WTC11 (cell line): ENCODE results near the gene B3GNT9. TPM values are rescaled to one million over a fixed set of nuclear protein-coding genes. Genes with fewer than 3 reads are reported as not detected.

ENCODE experiments used
- ARID4B ChIP-seq: sonication (generic); formaldehyde crosslinking; IDR thresholded peaks from 2 replicates; pipeline ENCODE4 v1.8.0; 2023; ENCODE audit warnings: missing genetic modification reagents, mild to moderate bottlenecking, borderline replicate concordance
- ATF3 ChIP-seq: sonication (generic); formaldehyde crosslinking; conservative IDR thresholded peaks from 2 replicates; pipeline ENCODE4 v1.8.1; 2022; ENCODE audit warnings: mild to moderate bottlenecking, missing genetic modification reagents
- CBFB ChIP-seq: sonication (generic); formaldehyde crosslinking; IDR thresholded peaks from 2 replicates; pipeline ENCODE4 v1.8.1; 2022; ENCODE audit warnings: mild to moderate bottlenecking, low read depth, missing genetic modification reagents
- CREB1 ChIP-seq: sonication (generic); formaldehyde crosslinking; IDR thresholded peaks from 2 replicates; pipeline ENCODE4 v1.8.0; 2023; ENCODE audit warnings: mild to moderate bottlenecking, missing genetic modification reagents
- ERG ChIP-seq: fragments of 250-450 bp; sonication (Bioruptor Pico); IDR thresholded peaks from 2 replicates; pipeline ENCODE4 v1.8.0; 2021; ENCODE audit warnings: mild to moderate bottlenecking
- ESRRA ChIP-seq: sonication (generic); formaldehyde crosslinking; IDR thresholded peaks from 2 replicates; pipeline ENCODE4 v1.8.1; 2022; ENCODE audit warnings: mild to moderate bottlenecking, missing genetic modification reagents, borderline replicate concordance
- FOXK1 ChIP-seq: sonication (generic); formaldehyde crosslinking; IDR thresholded peaks from 2 replicates; pipeline ENCODE4 v1.8.0; 2022; ENCODE audit warnings: mild to moderate bottlenecking, moderate library complexity, missing genetic modification reagents
- JUN ChIP-seq: sonication (generic); formaldehyde crosslinking; IDR thresholded peaks from 2 replicates; pipeline ENCODE4 v1.8.0; 2023; ENCODE audit warnings: mild to moderate bottlenecking, missing genetic modification reagents
- MAX ChIP-seq: sonication (generic); formaldehyde crosslinking; IDR thresholded peaks from 2 replicates; pipeline ENCODE4 v1.8.0; 2022; ENCODE audit warnings: mild to moderate bottlenecking, missing genetic modification reagents
- MLX ChIP-seq: sonication (generic); formaldehyde crosslinking; IDR thresholded peaks from 2 replicates; pipeline ENCODE4 v1.8.1; 2023; ENCODE audit warnings: mild to moderate bottlenecking, missing genetic modification reagents, moderate library complexity
- MYBL2 ChIP-seq: sonication (generic); formaldehyde crosslinking; IDR thresholded peaks from 2 replicates; pipeline ENCODE4 v1.8.1; 2023; ENCODE audit warnings: mild to moderate bottlenecking, moderate library complexity, missing genetic modification reagents
- NR3C1 ChIP-seq: sonication (generic); formaldehyde crosslinking; conservative IDR thresholded peaks from 2 replicates; pipeline ENCODE4 v1.8.1; 2023; ENCODE audit warnings: low read depth, mild to moderate bottlenecking, missing genetic modification reagents
- PRDM15 ChIP-seq: sonication (generic); formaldehyde crosslinking; IDR thresholded peaks from 2 replicates; pipeline ENCODE4 v1.8.0; 2022; ENCODE audit warnings: missing genetic modification reagents
- PRRX2 ChIP-seq: fragments of 250-450 bp; sonication (Bioruptor Pico); IDR thresholded peaks from 2 replicates; pipeline ENCODE4 v1.8.0; 2021; ENCODE audit warnings: mild to moderate bottlenecking
- TCF7 ChIP-seq: sonication (generic); formaldehyde crosslinking; IDR thresholded peaks from 2 replicates; pipeline ENCODE4 v1.8.0; 2022; ENCODE audit warnings: mild to moderate bottlenecking, low read depth, missing genetic modification reagents, moderate library complexity
- TEAD4 ChIP-seq: sonication (generic); formaldehyde crosslinking; IDR thresholded peaks from 2 replicates; pipeline ENCODE4 v1.8.0; 2022; ENCODE audit warnings: mild to moderate bottlenecking, missing genetic modification reagents
- USF2 ChIP-seq: sonication (generic); formaldehyde crosslinking; IDR thresholded peaks from 2 replicates; pipeline ENCODE4 v1.8.1; 2023; ENCODE audit warnings: mild to moderate bottlenecking, missing genetic modification reagents, moderate library complexity
- ZNF121 ChIP-seq: sonication (generic); formaldehyde crosslinking; IDR thresholded peaks from 2 replicates; pipeline ENCODE4 v1.8.0; 2023; ENCODE audit warnings: missing genetic modification reagents
- ZNF138 ChIP-seq: sonication (generic); formaldehyde crosslinking; conservative IDR thresholded peaks from 2 replicates; pipeline ENCODE4 v1.8.1; 2022; ENCODE audit warnings: mild to moderate bottlenecking, moderate library complexity, missing genetic modification reagents
- ZNF263 ChIP-seq: sonication (generic); formaldehyde crosslinking; IDR thresholded peaks from 2 replicates; pipeline ENCODE4 v1.8.1; 2022; ENCODE audit warnings: low read depth, mild to moderate bottlenecking, moderate library complexity, missing genetic modification reagents
- ZNF317 ChIP-seq: sonication (generic); formaldehyde crosslinking; IDR thresholded peaks from 2 replicates; pipeline ENCODE4 v1.8.1; 2023; ENCODE audit warnings: low read depth, mild to moderate bottlenecking, moderate library complexity, missing genetic modification reagents, borderline replicate concordance
- ZSCAN18 ChIP-seq: fragments of 250-450 bp; sonication (Bioruptor Pico); IDR thresholded peaks from 2 replicates; pipeline ENCODE4 v2.1.2; 2022; ENCODE audit warnings: mild to moderate bottlenecking, moderate library complexity
- total RNA-seq: library from RNA; stranded (reverse); gene quantifications from 3 replicates; pipeline ENCODE4 v1.2.3, GENCODE V29; 2021

Gene B3GNT9
- total RNA-seq, 1 experiment from 2014 or later = 6.4 TPM

- TF ChIP-seq NR3C1 = no peak
- 0 out of 2 replicates have a peak, but pooled peaks have one; percentile 55 for TF ChIP-seq ZNF263 (CRISPR knock-in tag)
- TF ChIP-seq ERG (CRISPR knock-in tag) = 0 out of 2 replicates have a peak, but pooled peaks have one; percentile 3
- no peak for TF ChIP-seq MAX (CRISPR knock-in tag)
- peak; percentile 38; the same call in 1 of the 2 replicates for TF ChIP-seq PRDM15 (CRISPR knock-in tag)
- TF ChIP-seq ATF3 (CRISPR knock-in tag) = 0 out of 2 replicates have a peak, but pooled peaks have one; percentile 46
- peak; percentile 80; the same call in 1 of the 2 replicates for TF ChIP-seq CREB1 (CRISPR knock-in tag)
- TF ChIP-seq ARID4B (CRISPR knock-in tag) = peak; percentile 28; the same call in 1 of the 2 replicates
- TF ChIP-seq ZNF121 = no peak
- no peak for TF ChIP-seq USF2
- TF ChIP-seq ZNF138 (CRISPR knock-in tag) = 0 out of 2 replicates have a peak, but pooled peaks have one; percentile 55
- TF ChIP-seq ZNF317 (CRISPR knock-in tag) = peak; percentile 36; the same call in 1 of the 2 replicates
- TF ChIP-seq MYBL2 (CRISPR knock-in tag) = peak; percentile 92; the same call in 1 of the 2 replicates
- TF ChIP-seq JUN = 0 out of 2 replicates have a peak, but pooled peaks have one; percentile 23
- TF ChIP-seq ESRRA (CRISPR knock-in tag) = no peak
- TF ChIP-seq ZSCAN18 (CRISPR knock-in tag) = no peak
- TF ChIP-seq FOXK1 = 0 out of 2 replicates have a peak, but pooled peaks have one; percentile 17
- TF ChIP-seq TEAD4 (CRISPR knock-in tag) = no peak
- TF ChIP-seq MLX (CRISPR knock-in tag) = no peak
- 0 out of 2 replicates have a peak, but pooled peaks have one; percentile 69 for TF ChIP-seq CBFB (CRISPR knock-in tag)
- TF ChIP-seq TCF7 (CRISPR knock-in tag) = no peak
- TF ChIP-seq PRRX2 = no peak
Measured at GRCh38 chr16:67150047-67150832, 558 bp downstream of the B3GNT9 start (continued).
